Liver (tissue), 9 donors: Measurements from ENCODE around the gene KCNK16. TPM values are rescaled to one million over a fixed set of nuclear protein-coding genes. Genes with fewer than 3 reads are reported as not detected.
A peak's percentile ranks its signal among the peaks of the same experiment; 100 is the strongest.

Experiments
- DNase-seq: peaks from one replicate; pipeline ENCODE4 v3.0.0-alpha.2; 2017; ENCODE audit warnings: low spot score
- H3K27ac ChIP-seq, 2 donors: one replicate each; pipeline ENCODE4 v1.7.0; 2013; ENCODE audit warnings: inconsistent platforms in 2 of 2, low read length in 2 of 2, control low read depth in 1 of 2, low read depth in 1 of 2, mild to moderate bottlenecking in 1 of 2
- H3K27me3 ChIP-seq, 4 donors: one replicate each; pipeline versions ENCODE4 v1.6.1 to v1.7.0; 2013; ENCODE audit warnings: low read length in 3 of 4, inconsistent platforms in 1 of 4, mild to moderate bottlenecking in 1 of 4, moderate library complexity in 1 of 4; ENCODE audit not compliant: control insufficient read depth in 4 of 4, insufficient read depth in 4 of 4
- H3K36me3 ChIP-seq, 4 donors: one replicate each; pipeline versions ENCODE4 v1.6.1 to v1.7.0; 2013; ENCODE audit warnings: low read length in 3 of 4, mild to moderate bottlenecking in 3 of 4, low read depth in 1 of 4, moderate library complexity in 1 of 4; ENCODE audit not compliant: control insufficient read depth in 4 of 4, insufficient read depth in 3 of 4
- H3K4me1 ChIP-seq, 4 donors: one replicate each; pipeline versions ENCODE4 v1.6.1 to v1.7.0; 2013; ENCODE audit warnings: low read length in 3 of 4, mild to moderate bottlenecking in 3 of 4, moderate library complexity in 1 of 4; ENCODE audit not compliant: control insufficient read depth in 4 of 4, insufficient read depth in 4 of 4
- H3K4me3 ChIP-seq, 3 donors: one replicate each; pipeline versions ENCODE4 v1.6.1 to v1.7.0; 2013; ENCODE audit warnings: low read length in 3 of 3, control low read depth in 1 of 3, low read depth in 1 of 3, mild to moderate bottlenecking in 1 of 3
- H3K9ac ChIP-seq, 2 donors: one replicate each; pipeline ENCODE4 v1.7.0; 2013; ENCODE audit warnings: low read length in 2 of 2, mild to moderate bottlenecking in 2 of 2, moderate library complexity in 2 of 2, control low read depth in 1 of 2, low read depth in 1 of 2
- H3K9me3 ChIP-seq, 4 donors: one replicate each; pipeline versions ENCODE4 v1.6.1 to v1.7.0; 2013; ENCODE audit warnings: low read length in 3 of 4; ENCODE audit not compliant: control insufficient read depth in 4 of 4
- EGR1 ChIP-seq, 2 donors: IDR thresholded peaks; 2 replicates each; pipeline ENCODE4 v1.6.1; 2016 to 2018; ENCODE audit warnings: antibody characterized with exemption in 2 of 2, low read depth in 2 of 2
- FOXA1 ChIP-seq: IDR thresholded peaks from 2 replicates; pipeline ENCODE4 v1.6.1; 2016; ENCODE audit warnings: antibody characterized with exemption
- FOXA2 ChIP-seq: IDR thresholded peaks from 2 replicates; pipeline ENCODE4 v1.6.1; 2016; ENCODE audit warnings: antibody characterized with exemption
- GABPA ChIP-seq, 2 donors: IDR thresholded peaks in 1 of 2; conservative IDR thresholded peaks in 1 of 2; 2 replicates each; pipeline ENCODE4 v1.6.1; 2016; ENCODE audit warnings: antibody characterized with exemption in 2 of 2, mild to moderate bottlenecking in 1 of 2, moderate library complexity in 1 of 2
- HNF4A ChIP-seq, 2 donors: conservative IDR thresholded peaks; 2 replicates each; pipeline ENCODE4 v1.6.1; 2016; ENCODE audit warnings: antibody characterized with exemption in 2 of 2, mild to moderate bottlenecking in 2 of 2
- HNF4G ChIP-seq: IDR thresholded peaks from 2 replicates; pipeline ENCODE4 v1.6.1; 2016; ENCODE audit warnings: antibody characterized with exemption
- JUND ChIP-seq, 2 donors: IDR thresholded peaks; 2 replicates each; pipeline ENCODE4 v1.6.1; 2016; ENCODE audit warnings: antibody characterized with exemption in 2 of 2
- NR2F2 ChIP-seq: IDR thresholded peaks from 2 replicates; pipeline ENCODE4 v1.6.1; 2016; ENCODE audit warnings: antibody characterized with exemption
- RAD21 ChIP-seq, 2 donors: IDR thresholded peaks; 2 replicates each; pipeline ENCODE4 v1.6.1; 2016; ENCODE audit warnings: antibody characterized with exemption in 2 of 2, mild to moderate bottlenecking in 2 of 2
- RXRA ChIP-seq, 2 donors: IDR thresholded peaks; 2 replicates each; pipeline ENCODE4 v1.6.1; 2017 to 2018; ENCODE audit warnings: antibody characterized with exemption in 2 of 2, mild to moderate bottlenecking in 1 of 2
- SP1 ChIP-seq: IDR thresholded peaks from 2 replicates; pipeline ENCODE4 v1.6.1; 2018; ENCODE audit warnings: antibody characterized with exemption, mild to moderate bottlenecking
- TAF1 ChIP-seq: conservative IDR thresholded peaks from 2 replicates; pipeline ENCODE4 v1.6.1; 2016; ENCODE audit warnings: antibody characterized with exemption, mild to moderate bottlenecking
- YY1 ChIP-seq: IDR thresholded peaks from 2 replicates; pipeline ENCODE4 v1.6.1; 2016; ENCODE audit warnings: antibody characterized with exemption, mild to moderate bottlenecking
- WGBS: extraction: QIAGEN DNeasy Blood & Tissue Kit; methylation state at CpG from one replicate; pipeline ENCODE4 v1.1.7; 2013; 5-methylcytosine and 5-hydroxymethylcytosine counted together
- polyA plus RNA-seq, 2 donors: library from polyadenylated mRNA; stranded (reverse) in 1 of 2; unstranded in 1 of 2; fragments of 200-250 nt in 1 of 2; fragments of >200 nt in 1 of 2; fragmentation: Nextera tagmentation in 1 of 2; extraction: Ambion mirVana in 1 of 2; gene quantifications; one replicate each; pipeline versions ENCODE4 v1.2.1 to v1.2.3, GENCODE V29; 2013 to 2015
- total RNA-seq, 2 donors: library from RNA; depleted of rRNA; stranded (reverse); fragments of >200 nt; gene quantifications; one replicate each; pipeline ENCODE4 v1.2.3, GENCODE V29; 2014
- TF ChIP-seq, protein P1 (sequence below): IDR thresholded peaks from 2 replicates; pipeline ENCODE4 v1.6.1; 2016; ENCODE audit warnings: antibody characterized with exemption
- TF ChIP-seq, protein P2 (sequence below): IDR thresholded peaks from 2 replicates; pipeline ENCODE4 v1.6.1; 2016; ENCODE audit warnings: antibody characterized with exemption
- TF ChIP-seq, protein P3 (sequence below): fragments of 150-350 bp; IDR thresholded peaks from 2 replicates; pipeline ENCODE4 v1.5.1; 2017; ENCODE audit warnings: improper control_type of control experiment, low read depth, low read length; ENCODE audit not compliant: missing input control
- TF ChIP-seq, protein P4 (sequence below): IDR thresholded peaks from 2 replicates; pipeline ENCODE4 v1.6.1; 2016; ENCODE audit warnings: antibody characterized with exemption
- TF ChIP-seq, protein P5 (sequence below): IDR thresholded peaks from 2 replicates; pipeline ENCODE4 v1.6.1; 2016; ENCODE audit warnings: antibody characterized with exemption, mild to moderate bottlenecking
- donor health status: healthy.
- donor health status: healthy.
- donor health status: healthy.
- donor health status: healthy.
- donor health status: healthy.

Gene KCNK16
- total and polyA plus RNA-seq, 4 donors = not detected

DNA sequence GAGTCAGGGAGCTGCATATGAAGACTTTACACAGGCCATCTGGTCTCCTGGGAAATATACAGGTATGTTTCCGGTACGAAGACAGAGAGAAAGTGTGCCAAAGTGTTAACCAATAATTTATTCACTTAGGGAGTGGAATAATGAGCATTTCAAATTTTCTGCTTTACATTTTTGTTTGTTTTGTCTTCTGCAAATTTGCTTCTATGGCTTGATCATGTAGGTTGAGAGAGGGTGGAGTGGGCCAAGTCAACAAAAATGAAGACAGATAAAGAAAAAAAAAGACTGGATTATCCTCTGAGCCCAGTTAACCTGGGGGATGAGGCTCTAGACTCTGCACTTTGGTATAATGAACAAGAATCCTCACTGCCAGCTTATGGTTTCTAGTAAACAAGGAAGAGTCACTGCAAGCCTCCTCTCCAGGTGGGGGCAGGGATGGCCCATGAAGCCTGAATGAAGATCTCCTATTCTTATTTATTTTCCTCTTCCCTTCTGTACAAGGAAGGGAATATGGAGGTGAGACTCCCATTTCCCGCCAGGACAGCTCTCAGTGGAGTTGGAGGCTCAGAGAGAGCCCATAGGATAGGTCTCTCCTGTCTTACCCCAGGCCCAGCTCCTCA lies 46.0 kb downstream of the KCNK16 start:
- Histone ChIP-seq H3K36me3 (no peaks in the 10 kb centered on the region), H3K27me3 (no peaks in the 10 kb centered on the region), H3K9ac (no peak overlapping the region), H3K4me1 (peaks cover 13 to 34% (median 22%) of the 10 kb centered on the region in 4 donors), H3K9me3 (no peaks in the 10 kb centered on the region), H3K4me3 (no peak overlapping the region), H3K27ac (no peak overlapping the region)
- 89% methylated on average over 3 of the region's 3 CpGs for WGBS
- TF ChIP-seq YY1 = no peak
- no peak for TF ChIP-seq JUND (IDR thresholded peaks at IDR 0.05)
- no peak for TF ChIP-seq NR2F2
- peak; percentile 19 to 35 for TF ChIP-seq HNF4A (conservative IDR thresholded peaks at IDR 0.05)
- DNase-seq = no peak

DNA sequence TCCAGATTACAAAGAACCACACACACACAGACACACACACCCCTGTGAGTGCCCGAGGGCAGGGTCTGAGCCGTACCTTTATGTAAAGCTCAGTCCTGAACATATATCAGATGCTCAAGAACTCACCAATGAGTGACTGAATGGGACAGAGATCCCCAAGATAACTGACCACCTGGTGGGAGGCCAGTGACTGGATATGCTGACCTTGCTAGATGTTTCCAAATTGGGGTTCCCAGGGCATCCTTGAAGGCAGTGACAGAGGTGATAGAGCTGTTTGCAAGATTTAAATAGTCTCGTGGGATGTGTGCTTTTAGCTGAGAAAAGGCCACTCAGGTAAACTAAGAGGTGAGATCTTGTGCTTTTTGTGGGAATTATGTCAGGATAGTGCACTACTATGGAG lies 47.6 kb downstream of the KCNK16 start:
- Histone ChIP-seq H3K27ac (no peak overlapping the region), H3K9ac (no peak overlapping the region), H3K9me3 (no peaks in the 10 kb centered on the region), H3K36me3 (no peaks in the 10 kb centered on the region), H3K4me3 (no peak overlapping the region), H3K4me1 (peaks cover 5 to 20% (median 12%) of the 10 kb centered on the region in 4 donors), H3K27me3 (no peaks in the 10 kb centered on the region)
- DNase-seq = no peak
- TF ChIP-seq JUND (IDR thresholded peaks at IDR 0.05) (no peak), RAD21 (IDR thresholded peaks at IDR 0.05) (no peak), FOXA2 (no peak), EGR1 (IDR thresholded peaks at IDR 0.05; ENCODE audit: low read depth in 2 of 2) (no peak), GABPA (IDR thresholded peaks at IDR 0.05 in 1 of 2, conservative IDR thresholded peaks at IDR 0.05 in 1 of 2) (no peak), FOXA1 (no peak), RXRA (IDR thresholded peaks at IDR 0.05) (no peak), HNF4A (conservative IDR thresholded peaks at IDR 0.05) (no peak), HNF4G (no peak)
- TF ChIP-seq, protein P1, sequence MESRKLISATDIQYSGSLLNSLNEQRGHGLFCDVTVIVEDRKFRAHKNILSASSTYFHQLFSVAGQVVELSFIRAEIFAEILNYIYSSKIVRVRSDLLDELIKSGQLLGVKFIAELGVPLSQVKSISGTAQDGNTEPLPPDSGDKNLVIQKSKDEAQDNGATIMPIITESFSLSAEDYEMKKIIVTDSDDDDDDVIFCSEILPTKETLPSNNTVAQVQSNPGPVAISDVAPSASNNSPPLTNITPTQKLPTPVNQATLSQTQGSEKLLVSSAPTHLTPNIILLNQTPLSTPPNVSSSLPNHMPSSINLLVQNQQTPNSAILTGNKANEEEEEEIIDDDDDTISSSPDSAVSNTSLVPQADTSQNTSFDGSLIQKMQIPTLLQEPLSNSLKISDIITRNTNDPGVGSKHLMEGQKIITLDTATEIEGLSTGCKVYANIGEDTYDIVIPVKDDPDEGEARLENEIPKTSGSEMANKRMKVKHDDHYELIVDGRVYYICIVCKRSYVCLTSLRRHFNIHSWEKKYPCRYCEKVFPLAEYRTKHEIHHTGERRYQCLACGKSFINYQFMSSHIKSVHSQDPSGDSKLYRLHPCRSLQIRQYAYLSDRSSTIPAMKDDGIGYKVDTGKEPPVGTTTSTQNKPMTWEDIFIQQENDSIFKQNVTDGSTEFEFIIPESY = no peak
- TF ChIP-seq, protein P2, sequence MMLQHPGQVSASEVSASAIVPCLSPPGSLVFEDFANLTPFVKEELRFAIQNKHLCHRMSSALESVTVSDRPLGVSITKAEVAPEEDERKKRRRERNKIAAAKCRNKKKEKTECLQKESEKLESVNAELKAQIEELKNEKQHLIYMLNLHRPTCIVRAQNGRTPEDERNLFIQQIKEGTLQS = no peak
- 94% methylated on average over 3 of the region's 3 CpGs for WGBS

DNA sequence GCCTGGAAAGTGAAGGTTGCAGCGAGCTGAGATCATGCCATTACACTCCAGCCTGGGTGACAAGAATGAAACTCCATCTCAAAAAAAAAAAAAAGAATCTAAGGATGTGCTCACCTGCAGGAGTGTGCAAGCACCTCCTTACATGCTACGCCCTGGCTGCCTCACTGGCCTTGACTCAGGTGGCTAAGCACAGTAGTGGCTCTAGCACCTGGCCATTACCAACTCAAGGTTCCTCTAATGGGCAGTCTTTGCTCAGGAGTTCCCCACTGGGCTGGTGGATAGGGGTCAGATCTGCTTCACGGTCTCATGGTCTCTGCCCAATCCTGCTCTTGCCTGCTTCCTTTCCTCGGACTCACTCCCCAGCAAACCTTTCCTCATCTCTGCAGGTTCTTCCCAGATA lies 48.0 kb downstream of the KCNK16 start:
- DNase-seq = no peak
- no peaks in the 10 kb centered on the region for H3K9me3 ChIP-seq
- H3K4me1 ChIP-seq = peaks cover 2 to 16% (median 8%) of the 10 kb centered on the region in 4 donors
- no peak overlapping the region for H3K4me3 ChIP-seq
- WGBS = 70% methylated on average over 4 of the region's 4 CpGs
- no peaks in the 10 kb centered on the region for H3K27me3 ChIP-seq
- H3K9ac ChIP-seq = no peak overlapping the region
- H3K27ac ChIP-seq = no peak overlapping the region
- H3K36me3 ChIP-seq = no peaks in the 10 kb centered on the region
- TF ChIP-seq YY1 = no peak
- TF ChIP-seq GABPA (IDR thresholded peaks at IDR 0.05 in 1 of 2, conservative IDR thresholded peaks at IDR 0.05 in 1 of 2) = no peak
- TF ChIP-seq RXRA (IDR thresholded peaks at IDR 0.05) = no peak
- TF ChIP-seq JUND (IDR thresholded peaks at IDR 0.05) = no peak
- no peak for TF ChIP-seq HNF4G
- TF ChIP-seq RAD21 (IDR thresholded peaks at IDR 0.05) = no peak
- TF ChIP-seq, protein P3, sequence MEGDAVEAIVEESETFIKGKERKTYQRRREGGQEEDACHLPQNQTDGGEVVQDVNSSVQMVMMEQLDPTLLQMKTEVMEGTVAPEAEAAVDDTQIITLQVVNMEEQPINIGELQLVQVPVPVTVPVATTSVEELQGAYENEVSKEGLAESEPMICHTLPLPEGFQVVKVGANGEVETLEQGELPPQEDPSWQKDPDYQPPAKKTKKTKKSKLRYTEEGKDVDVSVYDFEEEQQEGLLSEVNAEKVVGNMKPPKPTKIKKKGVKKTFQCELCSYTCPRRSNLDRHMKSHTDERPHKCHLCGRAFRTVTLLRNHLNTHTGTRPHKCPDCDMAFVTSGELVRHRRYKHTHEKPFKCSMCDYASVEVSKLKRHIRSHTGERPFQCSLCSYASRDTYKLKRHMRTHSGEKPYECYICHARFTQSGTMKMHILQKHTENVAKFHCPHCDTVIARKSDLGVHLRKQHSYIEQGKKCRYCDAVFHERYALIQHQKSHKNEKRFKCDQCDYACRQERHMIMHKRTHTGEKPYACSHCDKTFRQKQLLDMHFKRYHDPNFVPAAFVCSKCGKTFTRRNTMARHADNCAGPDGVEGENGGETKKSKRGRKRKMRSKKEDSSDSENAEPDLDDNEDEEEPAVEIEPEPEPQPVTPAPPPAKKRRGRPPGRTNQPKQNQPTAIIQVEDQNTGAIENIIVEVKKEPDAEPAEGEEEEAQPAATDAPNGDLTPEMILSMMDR = no peak
- TF ChIP-seq HNF4A (conservative IDR thresholded peaks at IDR 0.05) = no peak
- TF ChIP-seq, protein P2 = no peak
- TF ChIP-seq, protein P4, sequence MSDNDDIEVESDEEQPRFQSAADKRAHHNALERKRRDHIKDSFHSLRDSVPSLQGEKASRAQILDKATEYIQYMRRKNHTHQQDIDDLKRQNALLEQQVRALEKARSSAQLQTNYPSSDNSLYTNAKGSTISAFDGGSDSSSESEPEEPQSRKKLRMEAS = no peak
- no peak for TF ChIP-seq TAF1
- TF ChIP-seq SP1 = no peak
- TF ChIP-seq EGR1 (IDR thresholded peaks at IDR 0.05; ENCODE audit: low read depth in 2 of 2) = no peak
- no peak for TF ChIP-seq FOXA2
- TF ChIP-seq, protein P5, sequence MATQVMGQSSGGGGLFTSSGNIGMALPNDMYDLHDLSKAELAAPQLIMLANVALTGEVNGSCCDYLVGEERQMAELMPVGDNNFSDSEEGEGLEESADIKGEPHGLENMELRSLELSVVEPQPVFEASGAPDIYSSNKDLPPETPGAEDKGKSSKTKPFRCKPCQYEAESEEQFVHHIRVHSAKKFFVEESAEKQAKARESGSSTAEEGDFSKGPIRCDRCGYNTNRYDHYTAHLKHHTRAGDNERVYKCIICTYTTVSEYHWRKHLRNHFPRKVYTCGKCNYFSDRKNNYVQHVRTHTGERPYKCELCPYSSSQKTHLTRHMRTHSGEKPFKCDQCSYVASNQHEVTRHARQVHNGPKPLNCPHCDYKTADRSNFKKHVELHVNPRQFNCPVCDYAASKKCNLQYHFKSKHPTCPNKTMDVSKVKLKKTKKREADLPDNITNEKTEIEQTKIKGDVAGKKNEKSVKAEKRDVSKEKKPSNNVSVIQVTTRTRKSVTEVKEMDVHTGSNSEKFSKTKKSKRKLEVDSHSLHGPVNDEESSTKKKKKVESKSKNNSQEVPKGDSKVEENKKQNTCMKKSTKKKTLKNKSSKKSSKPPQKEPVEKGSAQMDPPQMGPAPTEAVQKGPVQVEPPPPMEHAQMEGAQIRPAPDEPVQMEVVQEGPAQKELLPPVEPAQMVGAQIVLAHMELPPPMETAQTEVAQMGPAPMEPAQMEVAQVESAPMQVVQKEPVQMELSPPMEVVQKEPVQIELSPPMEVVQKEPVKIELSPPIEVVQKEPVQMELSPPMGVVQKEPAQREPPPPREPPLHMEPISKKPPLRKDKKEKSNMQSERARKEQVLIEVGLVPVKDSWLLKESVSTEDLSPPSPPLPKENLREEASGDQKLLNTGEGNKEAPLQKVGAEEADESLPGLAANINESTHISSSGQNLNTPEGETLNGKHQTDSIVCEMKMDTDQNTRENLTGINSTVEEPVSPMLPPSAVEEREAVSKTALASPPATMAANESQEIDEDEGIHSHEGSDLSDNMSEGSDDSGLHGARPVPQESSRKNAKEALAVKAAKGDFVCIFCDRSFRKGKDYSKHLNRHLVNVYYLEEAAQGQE = no peak
